BLaER1 treated with 17β-estradiol and CSF1 and Interleukin-3, amounts not matched to agents 10 nM and 100 nM (cell line): ENCODE data around the gene KCNMB2.

Experiments
- H3K27ac ChIP-seq, 11 experiments: shearing (Covaris generic); formaldehyde crosslinking; 2 replicates each; pipeline ENCODE4 v1.8.1; 2022
- H3K27me3 ChIP-seq, 11 experiments: shearing (Covaris generic); formaldehyde crosslinking; 2 replicates each; pipeline ENCODE4 v1.8.1; 2022
- H3K36me3 ChIP-seq, 11 experiments: shearing (Covaris generic); formaldehyde crosslinking; 2 replicates each; pipeline ENCODE4 v1.8.1; 2022
- H3K4me1 ChIP-seq, 10 experiments: shearing (Covaris generic); formaldehyde crosslinking; 2 replicates each; pipeline ENCODE4 v1.8.1; 2022
- H3K4me2 ChIP-seq, 11 experiments: shearing (Covaris generic); formaldehyde crosslinking; 2 replicates each; pipeline ENCODE4 v1.8.1; 2022
- H3K4me3 ChIP-seq, 10 experiments: shearing (Covaris generic); formaldehyde crosslinking; 2 replicates each; pipeline ENCODE4 v1.8.1; 2022
- H3K9ac ChIP-seq, 11 experiments: shearing (Covaris generic); formaldehyde crosslinking; 2 replicates each; pipeline ENCODE4 v1.8.1; 2022
- H3K9me3 ChIP-seq, 11 experiments: shearing (Covaris generic); formaldehyde crosslinking; replicated peaks in 1 of 11; 2 replicates each; pipeline ENCODE4 v1.8.1; 2022
- H4K20me1 ChIP-seq, 11 experiments: shearing (Covaris generic); formaldehyde crosslinking; 2 replicates each; pipeline ENCODE4 v1.8.1; 2022
- Cebpa-rat ChIP-seq, 11 experiments: shearing (Covaris generic); IDR thresholded peaks; 2 replicates each; pipeline ENCODE4 v1.8.1; 2022

The KCNMB2 gene

GRCh38 chr3:178585454-178585853 is 49.2 kb downstream of the KCNMB2 start:
- Histone ChIP-seq H3K27me3 (no peaks in the 10 kb centered on the region), H4K20me1 (no peaks in the 10 kb centered on the region), H3K36me3 (no peaks in the 10 kb centered on the region), H3K4me2 (no peak overlapping the region), H3K9me3 (peaks cover 0 to 9% (median 5%) of the 10 kb centered on the region in 11 experiments; a peak in 5 of 22 replicates), H3K4me1 (no peaks in the 10 kb centered on the region), H3K9ac (no peak overlapping the region), H3K4me3 (no peak overlapping the region), H3K27ac (no peak overlapping the region)
- TF ChIP-seq Cebpa-rat (IDR thresholded peaks at IDR 0.05), result no peak

- Histone ChIP-seq H3K9ac (no peak overlapping the region), H3K27ac (no peak overlapping the region), H3K4me3 (no peak overlapping the region), H3K9me3 (peaks cover 0 to 4% (median 0%) of the 10 kb centered on the region in 11 experiments; a peak in 3 of 22 replicates), H3K4me1 (no peaks in the 10 kb centered on the region), H3K36me3 (no peaks in the 10 kb centered on the region), H4K20me1 (no peaks in the 10 kb centered on the region), H3K4me2 (no peak overlapping the region), H3K27me3 (no peaks in the 10 kb centered on the region)
- no peak for TF ChIP-seq Cebpa-rat (IDR thresholded peaks at IDR 0.05)
These were observed 49.8 kb downstream of the KCNMB2 start for GRCh38 chr3:178586076-178586475.

- Histone ChIP-seq H3K4me3 (no peak overlapping the region), H3K4me2 (no peak overlapping the region), H3K27me3 (no peaks in the 10 kb centered on the region), H3K9me3 (no peaks in the 10 kb centered on the region), H3K36me3 (no peaks in the 10 kb centered on the region), H3K27ac (no peak overlapping the region), H4K20me1 (no peaks in the 10 kb centered on the region), H3K9ac (no peak overlapping the region), H3K4me1 (no peaks in the 10 kb centered on the region)
- no peak for TF ChIP-seq Cebpa-rat (IDR thresholded peaks at IDR 0.05)
These were observed 52.4 kb downstream of the KCNMB2 start for GRCh38 chr3:178588628-178589027.

GRCh38 chr3:178593786-178594185 is 57.5 kb downstream of the KCNMB2 start:
- H3K4me1 ChIP-seq, result no peaks in the 10 kb centered on the region
- no peak overlapping the region for H3K9ac ChIP-seq
- no peak overlapping the region for H3K4me3 ChIP-seq
- H3K27ac ChIP-seq, result no peak overlapping the region
- no peaks in the 10 kb centered on the region for H3K9me3 ChIP-seq
- no peaks in the 10 kb centered on the region for H3K36me3 ChIP-seq
- H3K27me3 ChIP-seq, result no peaks in the 10 kb centered on the region
- TF ChIP-seq Cebpa-rat (IDR thresholded peaks at IDR 0.05), result no peak
- no peaks in the 10 kb centered on the region for H4K20me1 ChIP-seq
- no peak overlapping the region for H3K4me2 ChIP-seq

- Histone ChIP-seq H3K4me1 (no peaks in the 10 kb centered on the region), H3K36me3 (no peaks in the 10 kb centered on the region), H3K27me3 (no peaks in the 10 kb centered on the region), H4K20me1 (no peaks in the 10 kb centered on the region), H3K27ac (no peak overlapping the region), H3K9me3 (no peaks in the 10 kb centered on the region), H3K4me3 (no peak overlapping the region), H3K9ac (no peak overlapping the region), H3K4me2 (no peak overlapping the region)
- TF ChIP-seq Cebpa-rat (IDR thresholded peaks at IDR 0.05), result no peak
These were observed 61.1 kb downstream of the KCNMB2 start for GRCh38 chr3:178597371-178597770.

GRCh38 chr3:178602856-178603255 is 66.6 kb downstream of the KCNMB2 start:
- Histone ChIP-seq H3K4me2 (no peak overlapping the region), H3K9ac (no peak overlapping the region), H3K27me3 (no peaks in the 10 kb centered on the region), H3K4me1 (no peaks in the 10 kb centered on the region), H3K9me3 (no peaks in the 10 kb centered on the region), H4K20me1 (no peaks in the 10 kb centered on the region), H3K4me3 (no peak overlapping the region), H3K36me3 (no peaks in the 10 kb centered on the region), H3K27ac (no peak overlapping the region)
- no peak for TF ChIP-seq Cebpa-rat (IDR thresholded peaks at IDR 0.05)

GRCh38 chr3:178603735-178604134 is 67.5 kb downstream of the KCNMB2 start:
- Histone ChIP-seq H3K4me2 (no peak overlapping the region), H3K4me1 (no peaks in the 10 kb centered on the region), H3K36me3 (no peaks in the 10 kb centered on the region), H3K4me3 (no peak overlapping the region), H3K9ac (no peak overlapping the region), H3K27me3 (no peaks in the 10 kb centered on the region), H4K20me1 (no peaks in the 10 kb centered on the region), H3K27ac (no peak overlapping the region), H3K9me3 (peaks cover 0 to 3% (median 0%) of the 10 kb centered on the region in 11 experiments; a peak in 1 of 22 replicates)
- TF ChIP-seq Cebpa-rat (IDR thresholded peaks at IDR 0.05), result no peak

- no peak for TF ChIP-seq Cebpa-rat (IDR thresholded peaks at IDR 0.05)
- Histone ChIP-seq H3K4me3 (no peak overlapping the region), H3K9ac (no peak overlapping the region), H4K20me1 (no peaks in the 10 kb centered on the region), H3K27ac (no peak overlapping the region), H3K27me3 (no peaks in the 10 kb centered on the region), H3K36me3 (no peaks in the 10 kb centered on the region), H3K4me2 (no peak overlapping the region), H3K9me3 (no peaks in the 10 kb centered on the region; a peak in 1 of 22 replicates), H3K4me1 (no peaks in the 10 kb centered on the region)
These were observed 82.0 kb downstream of the KCNMB2 start for GRCh38 chr3:178618197-178618596.

- no peak for TF ChIP-seq Cebpa-rat (IDR thresholded peaks at IDR 0.05)
- Histone ChIP-seq H3K9me3 (no peaks in the 10 kb centered on the region; a peak in 1 of 22 replicates), H3K36me3 (no peaks in the 10 kb centered on the region), H3K4me3 (no peak overlapping the region), H3K9ac (no peak overlapping the region), H3K27me3 (no peaks in the 10 kb centered on the region), H3K4me1 (no peaks in the 10 kb centered on the region), H4K20me1 (no peaks in the 10 kb centered on the region), H3K4me2 (no peak overlapping the region), H3K27ac (no peak overlapping the region)
These were observed 82.7 kb downstream of the KCNMB2 start for GRCh38 chr3:178618896-178619295.

- H3K27ac ChIP-seq, result no peak overlapping the region
- H3K36me3 ChIP-seq, result no peaks in the 10 kb centered on the region
- no peak overlapping the region for H3K9ac ChIP-seq
- H3K4me2 ChIP-seq, result no peak overlapping the region
- peaks cover 0 to 4% (median 0%) of the 10 kb centered on the region in 11 experiments; a peak in 1 of 22 replicates for H3K9me3 ChIP-seq
- no peak overlapping the region for H3K4me3 ChIP-seq
- no peaks in the 10 kb centered on the region for H3K27me3 ChIP-seq
- no peak for TF ChIP-seq Cebpa-rat (IDR thresholded peaks at IDR 0.05)
- no peaks in the 10 kb centered on the region for H3K4me1 ChIP-seq
- no peaks in the 10 kb centered on the region for H4K20me1 ChIP-seq
These were observed 87.5 kb downstream of the KCNMB2 start for GRCh38 chr3:178623666-178624255.
